Thyroid gland (tissue), 4 donors: ENCODE data around the gene KLHL41. TPM values are rescaled to one million over a fixed set of nuclear protein-coding genes. Genes with fewer than 3 reads are reported as not detected.

Experiments used
- total RNA-seq, 4 donors: library from RNA; depleted of rRNA; stranded (reverse); fragments of >200 nt; gene quantifications; one replicate each; pipeline ENCODE4 v1.2.3, GENCODE V29; 2016

The KLHL41 gene
- total RNA-seq, 4 donors from 2014 or later, result 1.9 to 4.9 (median 2.7) TPM

Other genes starting within 250 kb of the KLHL41 start
- 100 to 1,000 TPM; 154 to 310 (median 184) TPM for gene LRP2, start 147.2 kb upstream of the KLHL41 start, total RNA-seq
- gene BBS5, start 30.2 kb upstream of the KLHL41 start, total RNA-seq, result 10 to 100 TPM; 10.5 to 20.7 (median 17.5) TPM
- 10 to 100 TPM; 32.8 to 45.3 (median 34.3) TPM for gene FASTKD1, start 64.2 kb downstream of the KLHL41 start, total RNA-seq
- 10 to 100 TPM; 38.5 to 54.0 (median 46.3) TPM for gene PPIG, start 74.6 kb downstream of the KLHL41 start, total RNA-seq
- gene CFAP210, start 184.7 kb downstream of the KLHL41 start, total RNA-seq, result 1 to 10 TPM in 2 of 4 donors, not detected in 2; 1.6 TPM
- gene PHOSPHO2, start 184.8 kb downstream of the KLHL41 start, total RNA-seq, result 10 to 100 TPM; 12.1 to 20.0 (median 13.2) TPM
- gene KLHL23, start 224.1 kb downstream of the KLHL41 start, total RNA-seq, result 10 to 100 TPM in 2 of 4 donors, 1 to 10 TPM in 2; 7.2 to 14.0 (median 10.3) TPM